H9 (cell line): Measurements from ENCODE around the gene SIPA1L3. TPM values are rescaled to one million over a fixed set of nuclear protein-coding genes. Genes with fewer than 3 reads are reported as not detected.

Source experiments
- DNase-seq: peaks from one replicate; pipeline ENCODE4 v3.0.0-alpha.2; 2017
- H2AFZ ChIP-seq: one replicate; pipeline ENCODE4 v1.6.1; 2013; ENCODE audit warnings: mild to moderate bottlenecking, low read length, control low read depth, moderate library complexity
- H2AK5ac ChIP-seq: 2 replicates; pipeline ENCODE4 v1.6.1; 2013; ENCODE audit warnings: low read length, control low read depth, mixed read lengths; ENCODE audit not compliant: insufficient read length
- H2BK120ac ChIP-seq: one replicate; pipeline ENCODE4 v1.6.1; 2013; ENCODE audit warnings: low read depth, mild to moderate bottlenecking, low read length, control low read depth, inconsistent platforms; ENCODE audit not compliant: poor library complexity, severe bottlenecking
- H2BK12ac ChIP-seq: 2 replicates; pipeline ENCODE4 v1.6.1; 2013; ENCODE audit warnings: low read length, control low read depth, mixed read lengths, low read depth; ENCODE audit not compliant: insufficient read length
- H2BK15ac ChIP-seq: 2 replicates; pipeline ENCODE4 v1.6.1; 2013; ENCODE audit warnings: low read depth, low read length, control low read depth
- H2BK20ac ChIP-seq: one replicate; pipeline ENCODE4 v1.6.1; 2013; ENCODE audit warnings: low read depth, mild to moderate bottlenecking, low read length, control low read depth, inconsistent platforms; ENCODE audit not compliant: poor library complexity, severe bottlenecking
- H2BK5ac ChIP-seq: 2 replicates; pipeline ENCODE4 v1.6.1; 2013; ENCODE audit warnings: low read length, control low read depth, mixed read lengths; ENCODE audit not compliant: insufficient read length
- H3K14ac ChIP-seq: 2 replicates; pipeline ENCODE4 v1.6.1; 2013; ENCODE audit warnings: low read length, control low read depth; ENCODE audit not compliant: insufficient read depth
- H3K18ac ChIP-seq: 2 replicates; pipeline ENCODE4 v1.6.1; 2013; ENCODE audit warnings: low read depth, mild to moderate bottlenecking, mixed read lengths, low read length, control low read depth; ENCODE audit not compliant: insufficient read length
- H3K23ac ChIP-seq: 2 replicates; pipeline ENCODE4 v1.6.1; 2013; ENCODE audit warnings: low read length, control low read depth, mixed read lengths, low read depth; ENCODE audit not compliant: insufficient read length
- H3K23me2 ChIP-seq: 2 replicates; pipeline ENCODE4 v1.6.1; 2013; ENCODE audit warnings: low read depth, mild to moderate bottlenecking, mixed read lengths, low read length, control low read depth; ENCODE audit not compliant: insufficient read length, poor library complexity, severe bottlenecking
- H3K27ac ChIP-seq: 2 replicates; pipeline ENCODE4 v1.5.1; 2013; ENCODE audit warnings: low read length, control low read depth, mixed read lengths, low read depth; ENCODE audit not compliant: insufficient read length
- H3K27me3 ChIP-seq: 2 replicates; pipeline ENCODE4 v1.6.1; 2013; ENCODE audit warnings: low read length, control low read depth, inconsistent platforms; ENCODE audit not compliant: insufficient read depth
- H3K4ac ChIP-seq: 2 replicates; pipeline ENCODE4 v1.6.1; 2013; ENCODE audit warnings: low read depth, mild to moderate bottlenecking, control low read depth, inconsistent platforms, low read length, moderate library complexity
- H3K4me1 ChIP-seq: 2 replicates; pipeline ENCODE4 v1.6.1; 2013; ENCODE audit warnings: low read length, control low read depth, inconsistent platforms; ENCODE audit not compliant: insufficient read depth
- H3K4me2 ChIP-seq: 2 replicates; pipeline ENCODE4 v1.6.1; 2013; ENCODE audit warnings: low read length, control low read depth, mixed read lengths; ENCODE audit not compliant: insufficient read length, insufficient read depth
- H3K56ac ChIP-seq: 2 replicates; pipeline ENCODE4 v1.6.1; 2013; ENCODE audit warnings: low read depth, mild to moderate bottlenecking, mixed read lengths, low read length, control low read depth; ENCODE audit not compliant: insufficient read length
- H3K79me1 ChIP-seq: 2 replicates; pipeline ENCODE4 v1.6.1; 2013; ENCODE audit warnings: low read depth, mild to moderate bottlenecking, moderate library complexity, low read length, control low read depth, inconsistent platforms; ENCODE audit not compliant: insufficient read depth, poor library complexity, severe bottlenecking
- H3K79me2 ChIP-seq: 2 replicates; pipeline ENCODE4 v1.6.1; 2013; ENCODE audit warnings: low read length, control low read depth, inconsistent platforms; ENCODE audit not compliant: insufficient read depth
- H3K9ac ChIP-seq: 2 replicates; pipeline ENCODE4 v1.6.1; 2013; ENCODE audit warnings: low read length, control low read depth, mixed read lengths; ENCODE audit not compliant: insufficient read length; ENCODE audit errors: extremely low read depth
- H3K9me3 ChIP-seq: one replicate; pipeline ENCODE4 v1.6.1; 2013; ENCODE audit warnings: low read depth, low read length, inconsistent platforms; ENCODE audit not compliant: control insufficient read depth
- H3T11ph ChIP-seq: one replicate; pipeline ENCODE4 v1.6.1; 2013; ENCODE audit warnings: mild to moderate bottlenecking, low read length, control low read depth, inconsistent platforms
- H4K20me1 ChIP-seq: one replicate; pipeline ENCODE4 v1.6.1; 2013; ENCODE audit not compliant: control insufficient read depth, insufficient read length, insufficient read depth
- H4K5ac ChIP-seq: 2 replicates; pipeline ENCODE4 v1.6.1; 2013; ENCODE audit warnings: low read depth, mild to moderate bottlenecking, mixed read lengths, low read length, control low read depth; ENCODE audit not compliant: insufficient read length
- H4K8ac ChIP-seq: replicated peaks from 2 replicates; pipeline ENCODE4 v1.6.1; 2013; ENCODE audit warnings: low read length, control low read depth, mixed read lengths, low read depth; ENCODE audit not compliant: insufficient read length
- H4K91ac ChIP-seq: 2 replicates; pipeline ENCODE4 v1.6.1; 2013; ENCODE audit warnings: low read depth, mild to moderate bottlenecking, moderate library complexity, mixed read lengths, low read length, control low read depth; ENCODE audit not compliant: insufficient read length
- H3K27ac Mint-ChIP-seq, 3 experiments: 2 replicates in 2 of 3; 3 replicates in 1 of 3; pipeline ENCODE4 v1.8.0; 2020 to 2021; ENCODE audit warnings: mixed read lengths in 3 of 3, mild to moderate bottlenecking in 1 of 3, moderate library complexity in 1 of 3
- H3K27me3 Mint-ChIP-seq: 2 replicates; pipeline ENCODE4 v1.8.0; 2021; ENCODE audit warnings: low read depth, mild to moderate bottlenecking, moderate library complexity, mixed read lengths
- H3K36me3 Mint-ChIP-seq, 3 experiments: 2 replicates in 2 of 3; 3 replicates in 1 of 3; pipeline ENCODE4 v1.8.0; 2020 to 2021; ENCODE audit warnings: low read depth in 3 of 3, mixed read lengths in 3 of 3; ENCODE audit not compliant: insufficient read depth in 1 of 3
- H3K4me1 Mint-ChIP-seq, 2 experiments: 2 replicates each; pipeline ENCODE4 v1.8.0; 2020; ENCODE audit warnings: mixed read lengths in 2 of 2
- H3K4me3 Mint-ChIP-seq, 2 experiments: 2 replicates in 1 of 2; 3 replicates in 1 of 2; pipeline ENCODE4 v1.8.0; 2020 to 2021; ENCODE audit warnings: mild to moderate bottlenecking in 2 of 2, mixed read lengths in 2 of 2, moderate library complexity in 1 of 2
- H3K9me3 Mint-ChIP-seq, 2 experiments: 2 replicates in 1 of 2; 3 replicates in 1 of 2; pipeline ENCODE4 v1.8.0; 2020; ENCODE audit warnings: mild to moderate bottlenecking in 2 of 2, mixed read lengths in 2 of 2, moderate library complexity in 1 of 2
- CTCF ChIP-seq: fragments of 200-600 bp; sonication (generic); conservative IDR thresholded peaks from 3 replicates; pipeline ENCODE4 v1.8.0; 2021; ENCODE audit warnings: antibody characterized with exemption, mild to moderate bottlenecking
- WGBS: extraction: QIAGEN DNeasy Blood & Tissue Kit; methylation state at CpG from one replicate; pipeline ENCODE4 v1.1.7; 2013; ENCODE audit warnings: missing lambda C conversion rate, low lambda C conversion rate, mixed read lengths; ENCODE audit not compliant: insufficient read length; ENCODE audit errors: extremely low coverage; 5-methylcytosine and 5-hydroxymethylcytosine counted together
- total RNA-seq: library from RNA; stranded (reverse); gene quantifications from 2 replicates; pipeline ENCODE4 v1.2.1, GENCODE V29; 2021

Gene SIPA1L3
- total RNA-seq, 1 experiment from 2014 or later: 40.1 TPM

DNA sequence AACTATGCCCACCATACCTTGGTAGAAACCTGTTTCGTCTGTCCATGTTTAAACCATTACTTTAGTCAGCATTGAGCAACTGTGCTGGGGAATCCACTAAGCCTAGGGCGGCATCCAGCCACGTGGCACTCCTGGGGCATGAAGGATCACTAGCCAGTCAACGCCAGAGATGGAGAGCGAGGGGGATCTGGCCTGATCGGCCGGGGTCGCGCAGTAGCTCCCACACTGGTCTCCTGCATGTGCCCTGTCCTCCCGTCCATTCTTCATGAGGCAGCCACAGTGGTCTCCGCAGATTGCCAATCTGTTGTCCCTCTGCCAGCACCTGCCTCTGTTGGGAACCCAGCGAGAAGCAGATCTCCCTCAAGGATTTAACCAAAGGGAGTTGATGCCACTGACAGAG is 207.6 kb downstream of the SIPA1L3 start:
- H4K5ac ChIP-seq: no peak overlapping the region
- no peak overlapping the region for H3K56ac ChIP-seq
- no peak overlapping the region for H2AK5ac ChIP-seq
- H3K79me2 ChIP-seq: no peaks in the 10 kb centered on the region
- no peak overlapping the region for H3T11ph ChIP-seq
- H3K14ac ChIP-seq: peak overlapping the region; percentile 51
- peaks cover 38 to 64% (median 49%) of the 10 kb centered on the region in 3 experiments for H3K36me3 Mint-ChIP-seq
- no peak overlapping the region for H3K27ac ChIP-seq
- TF ChIP-seq CTCF: no peak
- H3K9ac ChIP-seq: no peak overlapping the region
- peak overlapping the region in 2 of 3 experiments; percentile 49 to 77; a peak in 3 of 7 replicates for H3K27ac Mint-ChIP-seq
- H3K9me3 Mint-ChIP-seq: peaks cover 0 to 3% of the 10 kb centered on the region in 2 experiments; a peak in 1 of 5 replicates
- no peak overlapping the region for H2BK20ac ChIP-seq
- H2BK12ac ChIP-seq: no peak overlapping the region
- no peak overlapping the region for H3K4ac ChIP-seq
- H3K4me3 Mint-ChIP-seq: no peak overlapping the region
- no peak overlapping the region for H3K4me2 ChIP-seq
- no peaks in the 10 kb centered on the region for H3K27me3 ChIP-seq
- no peak overlapping the region for H2BK120ac ChIP-seq
- H3K23me2 ChIP-seq: no peaks in the 10 kb centered on the region
- no peak overlapping the region for H4K91ac ChIP-seq
- H2AFZ ChIP-seq: no peak overlapping the region
- DNase-seq: no peak
- H3K79me1 ChIP-seq: no peaks in the 10 kb centered on the region
- H3K23ac ChIP-seq: no peak overlapping the region
- H3K4me1 Mint-ChIP-seq: no peaks in the 10 kb centered on the region; a peak in 1 of 4 replicates
- H4K20me1 ChIP-seq: no peaks in the 10 kb centered on the region
- H2BK5ac ChIP-seq: no peak overlapping the region
- H3K18ac ChIP-seq: no peak overlapping the region
- H4K8ac ChIP-seq: no peak overlapping the region
- H3K4me1 ChIP-seq: no peaks in the 10 kb centered on the region
- H2BK15ac ChIP-seq: no peak overlapping the region
- no peaks in the 10 kb centered on the region for H3K9me3 ChIP-seq
- H3K27me3 Mint-ChIP-seq: no peaks in the 10 kb centered on the region
- WGBS: no CpG with 5 or more reads among the region's 12 CpGs
